ENCODE data around the gene FGF3.

The FGF3 gene

GRCh38 chr11:69825037-69825834, 6.0 kb upstream of the FGF3 start:
- DNase-seq, result no peak

GRCh38 chr11:69823641-69824265, 4.5 kb upstream of the FGF3 start:
- DNase-seq, result no peak

GRCh38 chr11:69822676-69823494, 3.7 kb upstream of the FGF3 start:
- no peak for DNase-seq

- no peak for DNase-seq
These were observed 2.4 kb upstream of the FGF3 start for GRCh38 chr11:69821511-69822040.

- DNase-seq, result no peak
These were observed 1.2 kb upstream of the FGF3 start for GRCh38 chr11:69820441-69820840.

- no peak for DNase-seq
These were observed 390 bp upstream of the FGF3 start for GRCh38 chr11:69819541-69820070.

- DNase-seq, result no peak
These were observed 999 bp downstream of the FGF3 start for GRCh38 chr11:69818231-69818602.

- DNase-seq, result no peak
These were observed 1.7 kb downstream of the FGF3 start for GRCh38 chr11:69817265-69818230.

GRCh38 chr11:69816671-69817070, 2.5 kb downstream of the FGF3 start:
- DNase-seq, result no peak

GRCh38 chr11:69815973-69816372, 3.2 kb downstream of the FGF3 start:
- no peak for DNase-seq

- no peak for DNase-seq
These were observed 4.3 kb downstream of the FGF3 start for GRCh38 chr11:69814902-69815301.

- DNase-seq, result no peak
These were observed 4.8 kb downstream of the FGF3 start for GRCh38 chr11:69814411-69814810.

GRCh38 chr11:69813839-69814238, 5.4 kb downstream of the FGF3 start:
- no peak for DNase-seq

GRCh38 chr11:69812946-69813345, 6.3 kb downstream of the FGF3 start:
- no peak for DNase-seq

GRCh38 chr11:69812256-69812655, 7.0 kb downstream of the FGF3 start:
- no peak for DNase-seq

- DNase-seq, result no peak
These were observed 7.8 kb downstream of the FGF3 start for GRCh38 chr11:69811431-69811830.

- DNase-seq, result no peak
These were observed 8.7 kb downstream of the FGF3 start for GRCh38 chr11:69810289-69811118.

GRCh38 chr11:69808667-69809086, 10.5 kb downstream of the FGF3 start:
- DNase-seq, result no peak

- no peak for DNase-seq
These were observed 12.0 kb downstream of the FGF3 start for GRCh38 chr11:69807106-69807815.
